ENCODE results near the gene ITGB1. TPM values are rescaled to one million over a fixed set of nuclear protein-coding genes. Genes with fewer than 3 reads are reported as not detected.

ITGB1 gene
- total RNA-seq, 2 experiments from 2014 or later: 45.1 to 45.4 TPM

DNA sequence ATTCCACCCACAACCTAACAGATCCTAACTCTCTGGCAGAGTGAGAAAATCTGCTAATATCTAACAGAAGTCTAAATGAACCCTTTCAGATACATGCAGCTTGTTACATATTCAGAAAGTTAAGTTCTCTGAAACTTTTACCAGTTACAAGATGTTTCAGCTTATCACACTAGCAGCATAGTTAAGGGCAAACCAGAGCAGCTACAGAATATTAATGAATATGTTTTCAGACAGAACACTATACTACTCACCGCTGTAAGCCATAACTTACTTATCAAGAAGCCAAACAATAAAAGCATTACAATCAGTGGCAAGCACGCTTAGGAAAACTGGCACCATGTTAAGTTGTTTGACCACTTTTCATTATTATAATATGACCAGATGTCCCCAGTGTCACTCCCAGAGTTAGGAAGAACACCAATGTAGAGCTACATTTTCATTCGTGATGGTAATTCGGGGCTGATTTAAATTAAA lies 2.7 kb downstream of the ITGB1 start:
- CTCF ChIA-PET: interaction anchor here (1.0 kb wide), 1 partner anchor 23 kb away, joined by 3 read pairs; no protein-coding TSS in a partner anchor
- intact Hi-C loops (cut with micrococcal nuclease): no loop called here
- Mint-ChIP-seq H3K36me3 (ENCODE audit: low read depth) (peaks cover 1% of the 10 kb centered on the region), H3K9me3 (no peaks in the 10 kb centered on the region), H3K27me3 (no peaks in the 10 kb centered on the region), H3K4me1 (ENCODE audit: low read depth) (peaks cover 68% of the 10 kb centered on the region), H3K4me3 (peak overlapping the region; percentile 34), H3K27ac (no peak overlapping the region)
- POLR2A ChIA-PET: no interaction called here
- TF ChIP-seq, protein P1, sequence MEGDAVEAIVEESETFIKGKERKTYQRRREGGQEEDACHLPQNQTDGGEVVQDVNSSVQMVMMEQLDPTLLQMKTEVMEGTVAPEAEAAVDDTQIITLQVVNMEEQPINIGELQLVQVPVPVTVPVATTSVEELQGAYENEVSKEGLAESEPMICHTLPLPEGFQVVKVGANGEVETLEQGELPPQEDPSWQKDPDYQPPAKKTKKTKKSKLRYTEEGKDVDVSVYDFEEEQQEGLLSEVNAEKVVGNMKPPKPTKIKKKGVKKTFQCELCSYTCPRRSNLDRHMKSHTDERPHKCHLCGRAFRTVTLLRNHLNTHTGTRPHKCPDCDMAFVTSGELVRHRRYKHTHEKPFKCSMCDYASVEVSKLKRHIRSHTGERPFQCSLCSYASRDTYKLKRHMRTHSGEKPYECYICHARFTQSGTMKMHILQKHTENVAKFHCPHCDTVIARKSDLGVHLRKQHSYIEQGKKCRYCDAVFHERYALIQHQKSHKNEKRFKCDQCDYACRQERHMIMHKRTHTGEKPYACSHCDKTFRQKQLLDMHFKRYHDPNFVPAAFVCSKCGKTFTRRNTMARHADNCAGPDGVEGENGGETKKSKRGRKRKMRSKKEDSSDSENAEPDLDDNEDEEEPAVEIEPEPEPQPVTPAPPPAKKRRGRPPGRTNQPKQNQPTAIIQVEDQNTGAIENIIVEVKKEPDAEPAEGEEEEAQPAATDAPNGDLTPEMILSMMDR (IDR thresholded peaks at IDR 0.05): no peak
- ATAC-seq: no peak
- DNase-seq: no peak

DNA sequence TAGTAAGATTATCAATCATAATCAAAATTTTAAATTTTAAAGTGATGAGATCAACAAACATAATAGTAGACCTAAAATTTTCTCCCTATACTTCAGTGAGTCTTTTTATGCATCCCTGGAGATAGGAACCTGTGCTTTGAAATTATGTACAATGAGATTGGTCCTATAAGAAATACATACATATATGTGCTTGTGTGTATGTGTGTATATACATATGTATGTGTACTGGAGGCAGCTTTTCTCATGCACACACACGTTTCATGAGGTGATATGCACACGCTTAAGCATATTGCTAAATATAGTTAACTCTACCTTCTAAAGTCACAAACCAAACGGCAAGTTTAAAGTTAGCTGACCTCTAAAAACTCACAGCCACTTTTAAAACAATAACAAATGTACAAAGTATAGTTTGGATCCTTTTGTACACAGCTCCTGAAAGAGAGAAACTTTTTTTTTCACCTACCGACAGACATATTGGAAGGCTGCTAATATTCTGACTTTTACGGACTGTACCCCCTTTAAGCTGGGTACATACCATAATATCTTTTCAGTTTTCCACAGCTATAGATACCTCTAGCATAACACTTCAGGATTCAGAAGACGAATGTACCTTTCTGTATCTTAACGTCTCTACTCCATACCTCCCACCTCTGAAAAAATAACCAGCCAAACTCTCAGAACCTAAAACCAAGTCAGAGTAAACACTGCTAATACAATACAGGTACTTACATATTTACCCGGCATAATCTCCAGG lies 3.3 kb downstream of the ITGB1 start:
- ChIA-PET POLR2A (no interaction called here), CTCF (interaction anchor here (1.0 kb wide), 1 partner anchor 22 kb away, joined by 3 read pairs; no protein-coding TSS in a partner anchor)
- no peaks in the 10 kb centered on the region for H3K9me3 Mint-ChIP-seq
- H3K27me3 Mint-ChIP-seq: no peaks in the 10 kb centered on the region
- peaks cover 68% of the 10 kb centered on the region for H3K4me1 Mint-ChIP-seq (ENCODE audit: low read depth)
- ATAC-seq (no peak), DNase-seq (no peak)
- no peak overlapping the region for H3K27ac Mint-ChIP-seq
- TF ChIP-seq, protein P1 (IDR thresholded peaks at IDR 0.05): no peak
- peak overlapping the region; percentile 34 for H3K4me3 Mint-ChIP-seq
- intact Hi-C loops (cut with micrococcal nuclease): no loop called here
- H3K36me3 Mint-ChIP-seq (ENCODE audit: low read depth): peaks cover 4% of the 10 kb centered on the region

DNA sequence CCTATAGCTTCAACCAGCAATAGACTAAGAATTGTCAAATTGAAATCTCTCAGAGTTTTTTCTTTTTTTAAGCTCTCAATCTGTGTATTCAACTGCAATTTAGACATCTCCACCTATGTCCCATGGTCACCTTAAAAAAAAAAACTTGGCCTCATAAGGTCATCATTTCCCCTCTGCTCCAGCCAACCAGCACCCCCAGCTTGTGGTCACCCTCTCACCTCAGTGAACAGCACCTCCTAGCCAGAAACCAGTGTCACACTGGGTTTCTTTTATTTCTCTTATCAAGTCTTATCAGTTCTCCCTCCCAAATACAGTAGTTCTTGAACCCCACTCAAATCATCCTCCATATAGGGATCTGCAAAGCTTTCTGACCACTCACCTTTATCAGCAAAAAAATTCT lies 4.0 kb downstream of the ITGB1 start:
- H3K4me1 Mint-ChIP-seq (ENCODE audit: low read depth): peaks cover 68% of the 10 kb centered on the region

DNA sequence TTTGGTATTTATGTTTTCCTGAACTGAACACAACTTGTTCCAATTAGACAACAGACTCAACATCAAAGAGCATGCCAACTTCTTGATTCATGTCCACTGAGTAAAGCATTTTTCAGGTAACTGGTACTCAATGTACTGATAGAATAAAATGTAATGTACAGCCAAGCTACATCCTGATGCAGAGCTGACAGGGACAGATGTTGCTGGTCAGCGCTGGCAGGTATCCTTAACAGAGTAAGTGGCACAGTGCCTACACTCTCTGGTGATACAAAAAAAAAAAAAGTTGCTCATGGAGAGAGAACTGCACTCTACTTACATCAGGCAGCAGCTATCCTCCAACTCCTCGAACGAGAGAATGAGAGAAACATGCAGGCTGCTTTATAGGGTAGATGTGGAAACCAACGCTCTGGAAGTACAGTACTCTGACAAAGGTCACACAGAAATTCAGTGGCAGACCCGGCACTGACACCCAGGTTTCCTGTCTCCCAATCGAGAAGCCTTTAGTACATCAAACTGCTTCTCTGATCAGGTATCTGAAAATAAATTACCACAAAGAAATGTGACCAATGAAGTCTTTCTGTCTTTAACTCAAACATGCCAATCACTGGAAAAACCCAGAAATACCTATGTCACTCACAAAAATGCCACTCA lies 4.6 kb downstream of the ITGB1 start:
- ATAC-seq: no peak
- Mint-ChIP-seq H3K4me3 (peak overlapping the region; percentile 26), H3K27ac (peak overlapping the region; percentile 55), H3K4me1 (ENCODE audit: low read depth) (peaks cover 68% of the 10 kb centered on the region), H3K9me3 (no peaks in the 10 kb centered on the region), H3K36me3 (ENCODE audit: low read depth) (peaks cover 5% of the 10 kb centered on the region), H3K27me3 (no peaks in the 10 kb centered on the region)
- intact Hi-C loops (cut with micrococcal nuclease): no loop called here
- peak; percentile 13 for DNase-seq
- ChIA-PET CTCF (interaction anchor here (1.1 kb wide), 1 partner anchor 24 kb away, joined by 3 read pairs; no protein-coding TSS in a partner anchor), POLR2A (no interaction called here)
- TF ChIP-seq, protein P1 (IDR thresholded peaks at IDR 0.05): no peak

More for the DNA sequence above, 4.0 kb downstream of the ITGB1 start:
- H3K4me3 Mint-ChIP-seq: peak overlapping the region; percentile 26
- TF ChIP-seq, protein P1 (IDR thresholded peaks at IDR 0.05): no peak
- H3K27ac Mint-ChIP-seq: peak overlapping the region; percentile 55
- no peaks in the 10 kb centered on the region for H3K9me3 Mint-ChIP-seq
- POLR2A ChIA-PET: no interaction called here
- DNase-seq: no peak
- no peaks in the 10 kb centered on the region for H3K27me3 Mint-ChIP-seq
- CTCF ChIA-PET: interaction anchor here (1.1 kb wide), 1 partner anchor 24 kb away, joined by 3 read pairs; no protein-coding TSS in a partner anchor
- intact Hi-C loops (cut with micrococcal nuclease): no loop called here
- ATAC-seq: no peak
- H3K36me3 Mint-ChIP-seq (ENCODE audit: low read depth): peaks cover 4% of the 10 kb centered on the region

Measured in activated CD8-positive, alpha-beta T cell treated with anti-CD3 and anti-CD28 coated beads for 36 hours (primary cell).